NCI-H460 (cell line): ENCODE results near the gene PLEKHM3. TPM values are rescaled to one million over a fixed set of nuclear protein-coding genes. Genes with fewer than 3 reads are reported as not detected.
"Not testable (repeated sequence)": the region's sequence is repeated elsewhere in the genome, so short reads cannot be mapped to it uniquely, and the experiment has no call there.

Experiments
- DNase-seq: peaks from one replicate; pipeline ENCODE4 v3.0.0-alpha.2; 2016; ENCODE audit warnings: low read depth; ENCODE audit errors: extremely low read depth
- total RNA-seq: library from RNA; depleted of rRNA; stranded (reverse); fragments of >200 nt; shearing (Covaris generic); gene quantifications from 2 replicates; pipeline ENCODE4 v1.2.3, GENCODE V29; 2014

The PLEKHM3 gene
- total RNA-seq, 1 experiment from 2014 or later: 6.6 TPM

DNA sequence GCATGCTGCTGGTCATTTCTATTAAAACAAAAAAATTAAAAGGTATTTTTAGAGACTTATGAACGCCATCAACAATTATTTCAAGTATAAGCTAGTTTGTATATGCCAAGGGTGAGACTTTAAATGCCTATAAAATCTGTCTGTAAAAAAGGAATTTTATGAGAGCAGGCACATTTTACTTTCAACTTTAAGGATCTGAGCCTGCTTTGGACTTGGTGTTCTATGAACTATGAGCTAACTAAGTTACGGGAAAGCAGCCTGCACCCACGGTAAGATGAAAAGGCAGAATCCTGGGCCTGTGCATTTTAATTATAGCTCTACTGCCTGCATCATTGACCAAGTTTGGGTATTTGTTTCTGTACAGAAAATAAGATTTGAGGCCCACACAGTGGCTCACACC, 95.4 kb downstream of the PLEKHM3 start:
- DNase-seq: no peak

GRCh38 chr2:207928079-207928478, 97.2 kb downstream of the PLEKHM3 start:
- DNase-seq: no peak

DNA sequence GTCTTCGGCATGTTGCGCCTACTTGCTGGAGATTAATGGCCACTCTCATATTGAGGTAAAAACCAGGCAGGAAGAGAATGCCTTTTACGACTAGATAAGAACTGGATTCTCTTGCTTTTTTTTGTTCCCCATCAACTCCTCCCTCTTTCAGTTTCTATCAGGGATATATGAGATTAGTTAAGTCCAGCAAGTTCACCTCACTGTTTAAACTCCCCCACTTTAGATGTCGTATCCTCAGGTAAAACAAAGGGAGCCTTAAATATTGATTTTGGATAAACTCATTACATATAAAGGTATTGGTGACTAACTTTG, 98.4 kb downstream of the PLEKHM3 start:
- DNase-seq: no peak

- DNase-seq: no peak
Measured at GRCh38 chr2:207926133-207926988, 99.0 kb downstream of the PLEKHM3 start.

DNA sequence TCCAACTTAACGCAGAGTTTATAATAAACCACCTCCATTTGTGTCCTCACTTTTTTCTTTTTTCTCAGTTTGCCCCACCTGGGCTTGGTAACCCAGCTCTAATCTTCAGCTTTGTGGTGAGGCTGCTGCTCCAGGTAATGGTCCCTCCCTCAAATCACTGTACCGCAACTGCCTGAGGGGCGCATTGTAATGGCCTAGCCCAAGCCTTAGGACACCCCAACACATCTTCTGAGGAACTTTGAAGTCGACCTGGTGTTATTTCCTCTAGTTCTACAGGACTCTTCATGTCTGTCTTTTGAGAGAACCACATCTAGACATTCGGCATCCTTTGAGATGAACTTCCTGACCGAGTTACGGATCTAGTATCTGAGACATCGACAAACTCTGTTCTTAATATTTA, 99.7 kb downstream of the PLEKHM3 start:
- DNase-seq: no peak

DNA sequence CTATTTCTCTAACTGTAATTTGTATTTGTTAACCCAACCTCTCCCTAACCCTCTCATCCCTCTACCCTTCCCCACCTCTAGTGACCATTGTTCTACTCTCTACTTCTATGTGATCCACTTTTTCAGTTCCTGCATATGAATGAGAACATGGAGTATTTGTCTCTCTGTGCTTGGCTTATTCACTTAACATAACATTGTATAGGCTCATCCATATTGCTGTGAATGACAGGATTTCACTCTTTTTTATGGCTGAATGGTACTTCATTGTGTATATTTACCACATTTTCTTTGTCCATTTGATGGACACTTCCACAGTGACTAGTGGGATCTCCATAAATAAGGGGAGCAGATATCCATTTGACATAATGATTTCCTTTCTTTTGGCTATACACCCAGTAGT, 103.7 kb downstream of the PLEKHM3 start:
- DNase-seq: no peak

GRCh38 chr2:207920721-207921120, 104.6 kb downstream of the PLEKHM3 start:
- no peak for DNase-seq

DNA sequence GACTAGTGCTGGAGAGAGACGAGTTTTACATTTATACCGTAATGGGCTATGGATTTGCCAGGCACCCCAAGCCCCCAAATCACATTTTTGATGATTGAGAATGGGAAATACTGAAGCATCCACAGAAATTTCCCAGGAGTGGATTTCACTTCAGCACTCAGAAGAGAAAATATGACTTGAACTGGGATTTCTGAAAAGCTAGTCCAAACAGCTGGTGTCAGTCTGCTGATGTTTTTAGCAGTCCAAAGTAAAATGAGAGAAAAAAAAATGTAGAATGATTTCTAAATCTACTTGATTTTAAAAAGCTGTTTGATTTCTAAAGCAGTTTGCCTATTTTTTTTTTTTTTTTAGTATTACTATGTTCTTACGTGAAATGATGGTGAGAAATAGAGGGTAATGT, 105.0 kb downstream of the PLEKHM3 start:
- no peak for DNase-seq

DNA sequence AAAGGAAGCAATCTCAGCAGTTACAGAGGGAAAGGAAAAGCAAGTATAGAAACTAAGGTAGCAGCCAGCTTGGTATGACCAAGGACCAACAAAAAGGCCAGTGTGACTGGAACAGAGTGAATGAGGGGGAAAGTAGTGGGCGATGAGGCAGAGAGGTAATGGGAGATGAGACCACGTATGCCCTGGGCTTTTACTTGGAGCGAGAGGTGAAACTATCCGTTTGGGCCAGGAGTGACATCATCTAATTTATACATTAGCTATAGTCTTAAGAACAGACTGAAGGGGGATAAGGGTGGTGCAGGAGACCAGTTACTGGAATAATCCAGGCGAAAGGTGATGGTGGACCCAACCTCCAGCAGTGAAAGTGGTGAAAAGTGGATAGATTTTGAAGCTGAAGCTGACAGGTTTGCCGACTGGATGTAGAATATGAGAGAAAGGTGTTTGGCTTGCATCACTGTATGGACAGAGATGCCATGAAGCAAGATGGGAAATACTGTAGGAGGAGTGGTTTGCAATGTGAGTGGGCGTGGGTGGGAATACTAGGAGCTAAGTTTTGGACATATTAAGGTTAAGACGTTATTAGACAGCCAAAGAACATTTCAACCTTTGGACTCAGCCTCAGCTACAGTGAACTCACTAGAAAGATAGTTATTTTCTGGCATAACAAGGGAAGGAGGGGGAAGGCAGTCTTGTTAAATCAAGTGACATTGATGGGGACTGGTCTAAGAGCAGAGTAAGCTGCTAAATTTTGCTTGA, 106.0 kb downstream of the PLEKHM3 start:
- DNase-seq: no peak

DNA sequence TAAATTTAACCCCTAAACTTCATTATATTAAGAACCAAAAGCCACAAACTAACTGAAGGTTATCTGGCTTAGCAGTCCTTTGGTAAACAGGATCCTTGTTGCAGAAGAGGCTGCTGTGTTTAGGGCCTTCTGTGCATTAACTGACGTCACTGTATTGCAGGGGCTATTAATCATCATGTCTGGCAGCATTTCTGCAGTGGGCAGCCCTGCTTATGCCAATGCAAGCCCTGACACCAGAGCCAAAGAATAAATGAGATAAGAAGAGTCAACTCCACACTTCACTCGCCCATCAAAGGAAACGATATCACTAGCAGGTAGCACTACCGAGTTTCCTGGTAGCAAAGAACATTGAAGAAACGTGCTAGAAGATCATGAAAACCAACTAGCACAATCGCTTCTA, 110.6 kb downstream of the PLEKHM3 start:
- DNase-seq: no peak

DNA sequence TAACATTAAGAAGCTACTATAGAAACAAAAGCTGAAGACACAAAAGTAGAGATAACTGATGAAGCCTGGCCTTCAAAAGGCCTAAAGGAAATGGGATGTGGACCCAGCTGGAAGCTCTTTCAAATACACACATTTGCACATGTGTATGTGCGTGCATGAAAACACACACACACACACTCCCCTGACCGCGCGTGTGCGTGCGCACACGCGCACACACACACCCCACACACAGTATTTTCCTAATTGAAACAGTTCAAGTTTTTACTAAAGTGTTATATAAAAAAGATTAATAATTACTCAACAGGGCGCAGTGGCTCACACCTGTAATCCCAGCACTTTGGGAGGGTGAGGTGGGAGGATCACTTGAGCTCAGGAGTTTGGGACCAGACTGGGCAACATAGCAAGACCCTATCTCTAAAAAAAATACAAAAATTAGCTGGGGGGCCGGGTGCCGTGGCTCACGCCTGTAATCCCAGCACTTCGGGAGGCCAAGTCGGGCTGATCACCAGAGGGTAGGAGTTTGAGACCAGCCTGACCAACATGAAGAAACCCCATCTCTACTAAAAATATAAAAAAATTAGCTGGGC, 111.5 kb downstream of the PLEKHM3 start:
- no peak for DNase-seq

GRCh38 chr2:207911856-207912255, 113.5 kb downstream of the PLEKHM3 start:
- DNase-seq: no peak

DNA sequence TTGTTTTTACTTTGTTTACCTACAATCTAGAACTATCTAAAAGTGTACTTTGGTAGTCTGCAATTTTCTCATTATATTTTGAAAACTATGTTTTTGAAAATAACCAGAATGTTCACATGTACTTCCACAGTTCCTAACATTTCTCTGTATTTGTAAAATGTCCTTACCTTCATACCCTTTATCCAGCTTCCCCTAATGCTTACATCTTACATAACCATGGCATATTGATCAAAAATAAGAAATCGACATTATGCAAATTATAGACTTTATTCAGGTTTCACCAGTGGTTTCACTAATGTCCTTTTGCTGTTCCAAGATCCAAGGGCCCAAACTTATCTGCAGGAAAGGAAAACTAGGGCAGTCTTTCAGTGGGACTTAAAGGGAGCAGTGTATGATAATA, 114.1 kb downstream of the PLEKHM3 start:
- no peak for DNase-seq

- DNase-seq: not testable (repeated sequence)
Measured at GRCh38 chr2:207906495-207906894, 118.8 kb downstream of the PLEKHM3 start.

GRCh38 chr2:207905546-207905945, 119.8 kb downstream of the PLEKHM3 start:
- no peak for DNase-seq

DNA sequence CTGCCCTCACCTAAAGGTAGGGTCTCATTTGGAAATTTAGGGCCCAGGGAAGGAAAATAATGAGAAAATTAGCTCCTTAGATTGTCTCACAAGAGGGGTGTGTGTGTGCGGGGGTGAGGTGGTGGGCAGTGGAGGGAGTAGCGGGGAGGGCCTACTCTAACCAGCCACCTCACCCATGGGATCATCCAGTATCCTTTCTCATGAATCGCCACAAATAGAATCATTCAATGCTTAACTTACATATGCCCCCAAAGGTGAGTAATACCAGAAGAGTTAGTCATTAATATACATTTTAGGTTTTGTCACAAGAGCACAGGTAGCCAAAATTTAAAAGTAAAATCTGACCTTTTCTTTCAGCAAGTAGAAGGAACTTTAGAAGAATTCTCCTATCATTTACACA, 122.1 kb downstream of the PLEKHM3 start:
- no peak for DNase-seq

DNA sequence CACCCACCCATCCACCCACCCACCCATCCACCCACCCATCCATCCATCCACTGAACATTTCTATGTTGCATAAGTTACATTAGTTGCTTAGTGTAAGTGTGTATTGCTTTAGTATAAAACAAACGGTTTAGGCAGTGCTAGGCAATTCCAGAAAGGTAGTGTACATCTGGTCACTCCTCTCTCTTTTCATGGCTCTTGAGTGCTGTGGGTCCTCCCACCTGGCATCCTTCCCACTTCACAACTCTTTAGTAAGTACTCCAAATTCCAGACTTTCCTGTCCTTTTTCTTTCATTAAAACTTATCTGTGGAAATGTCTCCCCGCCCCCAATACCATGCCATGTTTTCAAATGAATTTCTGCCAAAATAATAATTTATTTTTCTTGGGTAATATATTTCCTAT, 122.5 kb downstream of the PLEKHM3 start:
- DNase-seq: no peak

DNA sequence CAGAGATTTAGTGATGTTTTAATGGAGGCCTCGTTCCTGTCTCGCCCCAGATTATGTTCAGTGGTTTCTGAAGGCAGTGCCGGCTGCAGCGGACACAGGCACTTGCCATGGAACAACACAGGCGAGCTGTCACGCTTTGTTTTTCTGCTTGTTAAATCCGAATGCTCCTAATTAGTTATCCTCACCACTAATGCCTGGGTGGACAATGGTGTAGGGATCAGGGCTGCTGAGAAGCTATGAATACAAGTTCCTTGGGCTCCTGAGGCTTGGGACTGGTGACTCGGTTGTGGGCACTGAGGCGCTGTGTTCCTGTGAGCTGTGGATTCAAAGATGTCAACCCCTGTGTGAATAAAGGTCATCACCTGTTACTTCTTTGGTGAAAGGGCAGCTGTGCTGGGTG, 123.5 kb downstream of the PLEKHM3 start:
- no peak for DNase-seq

- DNase-seq: no peak
Measured at GRCh38 chr2:207901401-207901800, 123.9 kb downstream of the PLEKHM3 start.

DNA sequence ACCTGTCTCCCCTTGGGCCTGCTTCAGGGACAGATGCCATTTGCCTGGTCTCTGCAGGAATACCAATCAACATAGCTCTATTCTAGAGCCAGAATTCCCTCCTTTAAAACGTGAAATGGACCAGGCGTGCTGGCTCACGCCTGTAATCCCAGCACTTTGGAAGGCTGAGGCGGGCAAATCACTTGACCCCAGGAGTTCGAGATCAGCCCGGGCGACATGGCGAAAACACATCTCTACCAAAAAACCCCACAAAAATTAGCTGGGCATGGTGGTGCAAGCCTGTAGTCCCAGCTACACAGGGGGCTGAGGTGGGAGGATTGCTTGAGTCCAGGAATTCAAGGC, 127.0 kb downstream of the PLEKHM3 start:
- DNase-seq: no peak

DNA sequence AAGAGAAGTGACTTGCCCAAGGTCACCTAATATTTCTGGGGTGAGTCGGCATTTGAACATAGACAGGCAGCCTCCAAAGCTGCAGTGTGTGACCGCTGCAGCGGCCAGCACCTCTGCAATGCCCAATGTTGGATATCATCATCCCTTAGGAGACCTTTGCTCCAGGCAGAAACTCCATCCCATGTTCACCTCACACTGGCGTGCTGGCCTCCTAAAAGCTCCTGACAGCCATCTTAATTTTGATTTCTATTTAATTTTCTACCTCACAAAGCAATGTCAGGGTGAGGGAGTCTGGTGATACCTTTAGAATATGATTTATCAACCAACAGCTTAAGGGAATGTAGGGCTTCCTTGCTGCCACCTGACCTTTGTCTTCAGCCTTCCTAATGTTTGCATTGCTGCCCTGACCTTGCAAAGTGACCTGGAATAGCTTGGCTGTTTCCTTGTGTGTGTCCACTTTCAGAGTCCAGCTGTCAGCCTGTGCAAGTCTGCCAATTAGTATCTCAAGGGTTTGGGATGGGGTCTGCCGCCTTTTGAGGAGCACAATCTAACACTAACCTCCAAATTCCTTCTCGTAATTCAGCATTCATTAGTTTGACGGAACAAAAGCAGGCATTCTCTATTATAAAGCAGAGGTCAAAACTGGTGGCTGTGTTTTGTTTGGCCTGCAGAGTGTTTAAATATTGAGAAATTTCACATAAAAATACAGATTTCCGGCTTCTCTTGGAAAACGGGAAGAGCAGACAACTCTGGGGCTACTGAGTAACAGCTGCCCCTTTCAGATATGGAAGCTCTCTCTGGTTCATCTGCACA, 127.6 kb downstream of the PLEKHM3 start:
- no peak for DNase-seq
